Measurements from ENCODE around the gene APOO. TPM values are rescaled to one million over a fixed set of nuclear protein-coding genes. Genes with fewer than 3 reads are reported as not detected.
A peak's percentile ranks its signal among the peaks of the same experiment; 100 is the strongest.

Gene APOO
- total RNA-seq, 1 donor, result 7.2 TPM

GRCh38 chrX:23919148-23919547 lies 11.4 kb upstream of the APOO start:
- no peaks in the 10 kb centered on the region for H3K27me3 ChIP-seq (ENCODE audit: insufficient read depth, low read length)
- H4K20me1 ChIP-seq (ENCODE audit: insufficient read depth, low read length), result no peaks in the 10 kb centered on the region
- H3K79me2 ChIP-seq (ENCODE audit: insufficient read depth, low read length), result no peaks in the 10 kb centered on the region
- no peaks in the 10 kb centered on the region for H3K36me3 ChIP-seq (ENCODE audit: insufficient read depth, low read length)
- no peak overlapping the region for H2AFZ ChIP-seq (ENCODE audit: low read length)
- no peak for TF ChIP-seq CTCF (IDR thresholded peaks at IDR 0.05; ENCODE audit: extremely low read depth, low read depth, low read length)
- no peak overlapping the region for H3K4me2 ChIP-seq (ENCODE audit: insufficient read depth, low read length)
- H3K4me3 ChIP-seq (ENCODE audit: insufficient read depth, low read length), result no peak overlapping the region
- H3K27ac ChIP-seq (ENCODE audit: low read depth, low read length), result no peak overlapping the region
- DNase-seq (ENCODE audit: insufficient read length, low spot score, missing footprints), result no peak
- H3K4me1 ChIP-seq (ENCODE audit: insufficient read depth, low read length), result no peaks in the 10 kb centered on the region
- H3K9me3 ChIP-seq (ENCODE audit: low read depth, low read length), result no peaks in the 10 kb centered on the region

GRCh38 chrX:23911126-23911835 lies 3.5 kb upstream of the APOO start:
- H3K4me1 ChIP-seq (ENCODE audit: insufficient read depth, low read length), result no peaks in the 10 kb centered on the region
- no peak overlapping the region for H3K27ac ChIP-seq (ENCODE audit: low read depth, low read length)
- no peak overlapping the region for H2AFZ ChIP-seq (ENCODE audit: low read length)
- H3K27me3 ChIP-seq (ENCODE audit: insufficient read depth, low read length), result no peaks in the 10 kb centered on the region
- H4K20me1 ChIP-seq (ENCODE audit: insufficient read depth, low read length), result no peaks in the 10 kb centered on the region
- no peak overlapping the region for H3K4me3 ChIP-seq (ENCODE audit: insufficient read depth, low read length)
- DNase-seq (ENCODE audit: insufficient read length, low spot score, missing footprints), result no peak
- TF ChIP-seq CTCF (IDR thresholded peaks at IDR 0.05; ENCODE audit: extremely low read depth, low read depth, low read length), result no peak
- H3K4me2 ChIP-seq (ENCODE audit: insufficient read depth, low read length), result no peak overlapping the region
- H3K79me2 ChIP-seq (ENCODE audit: insufficient read depth, low read length), result no peaks in the 10 kb centered on the region
- no peaks in the 10 kb centered on the region for H3K36me3 ChIP-seq (ENCODE audit: insufficient read depth, low read length)
- H3K9me3 ChIP-seq (ENCODE audit: low read depth, low read length), result no peaks in the 10 kb centered on the region

- Histone ChIP-seq H3K27ac (ENCODE audit: low read depth, low read length) (peak overlapping the region; percentile 68), H3K4me2 (ENCODE audit: insufficient read depth, low read length) (peak overlapping the region; percentile 73), H3K4me1 (ENCODE audit: insufficient read depth, low read length) (no peaks in the 10 kb centered on the region), H3K27me3 (ENCODE audit: insufficient read depth, low read length) (no peaks in the 10 kb centered on the region), H3K4me3 (ENCODE audit: insufficient read depth, low read length) (peak overlapping the region; percentile 70), H3K36me3 (ENCODE audit: insufficient read depth, low read length) (no peaks in the 10 kb centered on the region), H3K9me3 (ENCODE audit: low read depth, low read length) (no peaks in the 10 kb centered on the region), H4K20me1 (ENCODE audit: insufficient read depth, low read length) (no peaks in the 10 kb centered on the region), H2AFZ (ENCODE audit: low read length) (peak overlapping the region; percentile 86), H3K79me2 (ENCODE audit: insufficient read depth, low read length) (no peaks in the 10 kb centered on the region)
- DNase-seq (ENCODE audit: insufficient read length, low spot score, missing footprints), result no peak
- TF ChIP-seq CTCF (IDR thresholded peaks at IDR 0.05; ENCODE audit: extremely low read depth, low read depth, low read length), result no peak
Observed at GRCh38 chrX:23908219-23909004, 674 bp upstream of the APOO start.

GRCh38 chrX:23907111-23907497 lies 634 bp downstream of the APOO start:
- Histone ChIP-seq H3K9me3 (ENCODE audit: low read depth, low read length) (no peaks in the 10 kb centered on the region), H3K36me3 (ENCODE audit: insufficient read depth, low read length) (no peaks in the 10 kb centered on the region), H2AFZ (ENCODE audit: low read length) (peak overlapping the region; percentile 10), H3K27ac (ENCODE audit: low read depth, low read length) (peak overlapping the region; percentile 45), H4K20me1 (ENCODE audit: insufficient read depth, low read length) (no peaks in the 10 kb centered on the region), H3K4me2 (ENCODE audit: insufficient read depth, low read length) (peak overlapping the region; percentile 73), H3K4me3 (ENCODE audit: insufficient read depth, low read length) (peak overlapping the region; percentile 70), H3K79me2 (ENCODE audit: insufficient read depth, low read length) (no peaks in the 10 kb centered on the region), H3K4me1 (ENCODE audit: insufficient read depth, low read length) (peaks cover 3% of the 10 kb centered on the region), H3K27me3 (ENCODE audit: insufficient read depth, low read length) (no peaks in the 10 kb centered on the region)
- no peak for DNase-seq (ENCODE audit: insufficient read length, low spot score, missing footprints)
- TF ChIP-seq CTCF (IDR thresholded peaks at IDR 0.05; ENCODE audit: extremely low read depth, low read depth, low read length), result no peak
